ENCODE results near the gene BUB3.

The BUB3 gene

DNA sequence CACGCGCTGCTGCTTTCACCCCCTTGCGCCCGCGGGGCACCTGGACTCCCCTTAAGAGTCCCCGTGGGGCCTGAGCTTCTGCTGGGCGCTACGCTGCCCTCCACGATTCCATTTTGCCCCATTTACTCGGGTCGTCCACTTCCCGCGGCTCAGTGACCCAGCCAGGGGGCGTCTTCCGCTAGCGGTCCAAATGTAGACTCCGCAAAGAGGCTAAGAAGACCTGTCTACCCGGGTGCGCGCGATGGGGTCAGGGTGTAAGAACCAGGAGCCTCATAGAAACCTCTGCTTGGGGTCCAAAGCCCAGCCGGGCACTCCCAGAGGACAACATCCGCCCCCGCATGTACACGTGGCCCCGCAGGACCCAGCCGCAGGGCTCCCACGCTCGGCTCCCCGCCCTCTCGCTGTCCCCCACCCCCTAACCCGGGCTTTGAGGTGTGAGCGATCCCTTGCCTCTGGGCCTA, 11.5 kb upstream of the BUB3 start:
- H3K4me1 ChIP-seq (ENCODE audit: control insufficient read depth, insufficient read depth, low read length, unreplicated experiment) = peaks cover 10% of the 10 kb centered on the region
- H2AFZ ChIP-seq (ENCODE audit: low read length, unreplicated experiment) = no peak overlapping the region
- no peaks in the 10 kb centered on the region for H3K36me3 ChIP-seq (ENCODE audit: insufficient read depth, low read length)
- no peak overlapping the region for H3K4me3 ChIP-seq (ENCODE audit: low read depth, low read length)
- peaks cover 100% of the 10 kb centered on the region for H3K27me3 ChIP-seq (ENCODE audit: insufficient read depth, low read length)
- no peaks in the 10 kb centered on the region for H3K79me2 ChIP-seq (ENCODE audit: control insufficient read depth, insufficient read depth, low read length, unreplicated experiment)
- no peak overlapping the region for H3K27ac ChIP-seq (ENCODE audit: low read depth, low read length)

DNA sequence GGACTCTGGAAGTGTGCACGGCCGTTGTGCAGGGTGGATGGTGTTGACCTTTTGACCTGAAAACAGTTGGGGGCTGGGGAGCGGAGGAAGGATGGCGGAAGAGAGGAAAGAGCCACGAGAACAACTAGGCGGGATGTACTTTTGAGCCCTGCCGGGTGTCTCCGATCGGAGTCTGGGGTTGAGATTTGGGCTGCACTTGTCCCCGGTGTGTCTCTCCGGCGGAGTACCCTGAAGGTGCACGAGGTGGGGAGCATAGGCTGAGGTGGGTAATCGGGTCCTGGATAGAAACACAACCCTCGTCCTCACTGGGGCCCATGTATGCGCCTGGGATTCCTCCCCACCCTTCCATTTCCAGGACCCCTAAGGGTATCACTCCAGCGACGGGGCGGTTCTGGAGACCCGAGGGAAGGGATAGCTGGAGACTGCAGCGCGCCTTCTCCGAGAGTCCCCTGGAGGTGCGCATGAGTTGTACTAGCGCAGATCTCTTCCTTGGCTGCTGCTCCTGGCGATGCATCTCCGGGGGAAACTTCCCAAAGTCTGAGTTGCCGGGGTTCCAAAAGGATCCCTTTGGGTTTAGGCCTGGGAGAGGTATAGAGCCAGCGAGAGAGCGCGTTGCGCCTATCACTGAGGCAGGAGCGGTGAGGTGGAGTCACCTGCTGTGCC, 10.9 kb upstream of the BUB3 start:
- peaks cover 10% of the 10 kb centered on the region for H3K4me1 ChIP-seq (ENCODE audit: control insufficient read depth, insufficient read depth, low read length, unreplicated experiment)

DNA sequence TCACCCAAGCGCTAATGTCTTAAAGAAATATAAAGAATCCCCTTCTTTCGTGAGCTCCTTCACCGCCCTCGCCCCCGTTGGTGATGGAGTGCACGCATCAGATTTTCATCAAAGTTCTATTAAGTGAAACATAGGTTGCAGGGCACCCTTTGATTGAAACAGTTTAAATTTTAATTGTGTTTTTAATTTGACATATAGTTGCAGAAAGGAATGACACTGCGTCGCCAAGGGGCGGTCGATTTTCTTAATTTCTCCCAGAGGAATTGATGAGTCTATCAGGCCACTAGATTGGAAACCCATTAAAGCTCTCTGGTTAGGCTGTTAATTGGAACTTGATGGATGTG, 10.4 kb upstream of the BUB3 start:
- H3K27ac ChIP-seq (ENCODE audit: low read depth, low read length) = no peak overlapping the region
- H3K27me3 ChIP-seq (ENCODE audit: insufficient read depth, low read length) = peaks cover 100% of the 10 kb centered on the region
- H3K4me3 ChIP-seq (ENCODE audit: low read depth, low read length) = no peak overlapping the region
- no peaks in the 10 kb centered on the region for H3K79me2 ChIP-seq (ENCODE audit: control insufficient read depth, insufficient read depth, low read length, unreplicated experiment)
- H3K36me3 ChIP-seq (ENCODE audit: insufficient read depth, low read length) = no peaks in the 10 kb centered on the region
- peaks cover 10% of the 10 kb centered on the region for H3K4me1 ChIP-seq (ENCODE audit: control insufficient read depth, insufficient read depth, low read length, unreplicated experiment)
- H2AFZ ChIP-seq (ENCODE audit: low read length, unreplicated experiment) = no peak overlapping the region

More for the DNA sequence above, 10.9 kb upstream of the BUB3 start:
- no peaks in the 10 kb centered on the region for H3K79me2 ChIP-seq (ENCODE audit: control insufficient read depth, insufficient read depth, low read length, unreplicated experiment)
- H2AFZ ChIP-seq (ENCODE audit: low read length, unreplicated experiment) = no peak overlapping the region
- H3K27ac ChIP-seq (ENCODE audit: low read depth, low read length) = no peak overlapping the region
- peaks cover 100% of the 10 kb centered on the region for H3K27me3 ChIP-seq (ENCODE audit: insufficient read depth, low read length)
- no peak overlapping the region for H3K4me3 ChIP-seq (ENCODE audit: low read depth, low read length)
- no peaks in the 10 kb centered on the region for H3K36me3 ChIP-seq (ENCODE audit: insufficient read depth, low read length)

DNA sequence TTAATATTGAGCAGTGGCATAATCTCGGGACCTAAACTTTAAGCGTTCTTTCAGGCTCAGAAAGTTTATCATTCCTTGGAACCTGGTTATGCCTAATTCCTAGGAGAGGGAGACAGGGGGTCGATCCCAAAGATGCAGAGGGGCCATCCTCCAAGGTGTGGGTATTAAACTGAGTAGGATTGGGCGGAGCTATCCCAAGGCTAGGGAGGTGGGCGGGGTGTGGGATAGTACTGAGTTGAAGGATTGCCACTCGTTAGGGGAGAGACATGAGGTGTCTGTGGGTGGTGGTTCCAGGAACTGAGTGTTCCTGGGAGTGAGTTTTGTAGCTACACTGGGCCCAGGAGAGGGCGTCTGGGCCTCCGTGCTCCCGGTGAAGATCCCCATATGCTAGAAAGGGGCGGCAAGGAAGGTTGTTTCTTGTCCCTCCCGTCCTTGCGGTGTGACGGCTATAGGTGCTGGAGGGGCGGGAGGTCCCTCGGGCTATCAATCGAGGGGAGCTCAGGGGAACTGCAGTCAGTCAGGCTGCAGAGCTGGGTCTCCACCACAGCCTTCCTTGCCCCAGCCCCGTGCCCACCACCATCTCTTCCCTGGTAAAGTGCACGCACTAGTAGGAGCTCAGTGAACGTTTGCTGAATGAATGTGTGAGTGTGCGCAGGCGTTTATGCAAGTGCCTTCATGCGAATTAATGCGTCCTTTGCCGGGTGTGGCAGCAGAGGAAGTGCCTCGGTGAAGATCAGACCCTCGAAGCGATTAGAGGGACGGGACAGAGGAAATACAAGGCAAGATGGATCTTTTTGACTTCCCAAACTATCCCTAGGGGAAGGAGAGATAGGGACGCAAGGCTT, 9.3 kb upstream of the BUB3 start:
- no peaks in the 10 kb centered on the region for H3K36me3 ChIP-seq (ENCODE audit: insufficient read depth, low read length)
- no peak overlapping the region for H3K27ac ChIP-seq (ENCODE audit: low read depth, low read length)
- H3K79me2 ChIP-seq (ENCODE audit: control insufficient read depth, insufficient read depth, low read length, unreplicated experiment) = no peaks in the 10 kb centered on the region
- H2AFZ ChIP-seq (ENCODE audit: low read length, unreplicated experiment) = no peak overlapping the region
- no peak overlapping the region for H3K4me3 ChIP-seq (ENCODE audit: low read depth, low read length)
- H3K27me3 ChIP-seq (ENCODE audit: insufficient read depth, low read length) = peaks cover 100% of the 10 kb centered on the region
- peaks cover 10% of the 10 kb centered on the region for H3K4me1 ChIP-seq (ENCODE audit: control insufficient read depth, insufficient read depth, low read length, unreplicated experiment)

DNA sequence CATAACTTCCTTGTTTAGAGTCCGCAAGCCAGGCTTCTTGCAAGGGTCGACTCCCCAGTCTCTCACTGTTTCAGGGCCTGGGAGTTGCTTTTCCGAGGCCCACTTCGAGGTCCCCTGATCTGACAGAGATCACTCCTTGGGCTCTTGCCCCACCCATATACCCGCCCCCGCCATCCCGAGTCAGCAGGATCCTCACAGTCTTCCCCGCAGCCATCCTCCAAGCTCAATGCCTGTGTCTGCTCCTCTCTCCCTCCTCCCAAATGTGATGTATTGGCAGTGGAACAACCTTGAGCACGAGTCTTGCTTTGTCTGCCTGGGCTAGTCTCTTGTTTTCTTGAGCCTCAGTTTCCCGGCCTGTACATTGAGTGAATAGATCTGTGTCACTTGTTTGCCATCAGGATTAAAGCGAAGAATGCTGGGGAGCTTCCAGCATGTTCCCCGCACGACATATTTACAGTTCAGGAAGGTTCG, 8.6 kb upstream of the BUB3 start:
- no peaks in the 10 kb centered on the region for H3K79me2 ChIP-seq (ENCODE audit: control insufficient read depth, insufficient read depth, low read length, unreplicated experiment)
- no peaks in the 10 kb centered on the region for H3K36me3 ChIP-seq (ENCODE audit: insufficient read depth, low read length)
- H3K27ac ChIP-seq (ENCODE audit: low read depth, low read length) = no peak overlapping the region
- H3K4me3 ChIP-seq (ENCODE audit: low read depth, low read length) = no peak overlapping the region
- no peak overlapping the region for H2AFZ ChIP-seq (ENCODE audit: low read length, unreplicated experiment)
- H3K27me3 ChIP-seq (ENCODE audit: insufficient read depth, low read length) = peaks cover 100% of the 10 kb centered on the region
- H3K4me1 ChIP-seq (ENCODE audit: control insufficient read depth, insufficient read depth, low read length, unreplicated experiment) = peaks cover 14% of the 10 kb centered on the region

DNA sequence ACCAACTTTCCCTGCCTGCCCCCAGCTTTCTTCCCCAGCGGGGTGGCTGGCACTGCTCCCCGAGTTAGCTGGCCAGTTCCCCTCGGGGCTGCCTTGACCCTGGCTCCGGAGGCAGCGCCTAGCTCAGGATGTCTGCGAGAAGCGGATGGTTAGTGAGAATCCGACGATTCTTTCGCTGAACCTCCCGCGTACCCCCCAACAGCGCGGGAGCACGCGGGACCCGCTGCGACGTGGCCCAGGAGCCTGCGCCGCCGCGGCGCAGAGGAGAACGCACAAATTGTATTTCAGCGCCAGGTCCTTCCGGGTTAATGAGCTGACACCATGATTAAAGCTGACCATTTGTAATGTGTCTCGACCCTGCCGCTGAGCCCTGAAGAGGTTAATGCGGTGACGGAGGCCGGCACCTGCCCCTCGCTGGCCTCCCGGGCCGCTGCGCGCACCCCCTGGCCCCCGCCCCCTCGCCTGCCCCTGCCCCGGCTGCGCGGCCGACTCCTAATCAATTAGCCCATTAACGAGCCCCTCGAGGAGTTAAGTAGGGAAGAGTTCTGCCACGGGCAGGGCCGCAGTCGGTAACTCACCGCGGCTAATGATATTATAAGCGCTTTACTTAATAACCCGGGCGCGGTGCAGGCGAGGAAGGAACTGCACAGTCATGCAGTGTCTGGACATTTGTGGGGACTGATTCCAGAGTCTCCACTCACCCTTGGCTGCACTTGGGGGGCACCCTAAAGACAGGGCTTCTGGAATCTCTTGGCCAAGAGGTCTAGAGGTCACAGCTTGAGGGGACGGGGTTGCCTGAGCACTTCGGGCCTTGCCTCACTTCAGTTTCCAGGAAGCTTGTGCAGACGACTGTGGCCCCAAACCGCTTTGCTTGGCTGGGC, 7.9 kb upstream of the BUB3 start:
- Histone ChIP-seq H2AFZ (ENCODE audit: low read length, unreplicated experiment) (no peak overlapping the region), H3K79me2 (ENCODE audit: control insufficient read depth, insufficient read depth, low read length, unreplicated experiment) (no peaks in the 10 kb centered on the region), H3K27ac (ENCODE audit: low read depth, low read length) (no peak overlapping the region), H3K4me1 (ENCODE audit: control insufficient read depth, insufficient read depth, low read length, unreplicated experiment) (peaks cover 16% of the 10 kb centered on the region), H3K27me3 (ENCODE audit: insufficient read depth, low read length) (peaks cover 100% of the 10 kb centered on the region), H3K36me3 (ENCODE audit: insufficient read depth, low read length) (no peaks in the 10 kb centered on the region), H3K4me3 (ENCODE audit: low read depth, low read length) (no peak overlapping the region)

DNA sequence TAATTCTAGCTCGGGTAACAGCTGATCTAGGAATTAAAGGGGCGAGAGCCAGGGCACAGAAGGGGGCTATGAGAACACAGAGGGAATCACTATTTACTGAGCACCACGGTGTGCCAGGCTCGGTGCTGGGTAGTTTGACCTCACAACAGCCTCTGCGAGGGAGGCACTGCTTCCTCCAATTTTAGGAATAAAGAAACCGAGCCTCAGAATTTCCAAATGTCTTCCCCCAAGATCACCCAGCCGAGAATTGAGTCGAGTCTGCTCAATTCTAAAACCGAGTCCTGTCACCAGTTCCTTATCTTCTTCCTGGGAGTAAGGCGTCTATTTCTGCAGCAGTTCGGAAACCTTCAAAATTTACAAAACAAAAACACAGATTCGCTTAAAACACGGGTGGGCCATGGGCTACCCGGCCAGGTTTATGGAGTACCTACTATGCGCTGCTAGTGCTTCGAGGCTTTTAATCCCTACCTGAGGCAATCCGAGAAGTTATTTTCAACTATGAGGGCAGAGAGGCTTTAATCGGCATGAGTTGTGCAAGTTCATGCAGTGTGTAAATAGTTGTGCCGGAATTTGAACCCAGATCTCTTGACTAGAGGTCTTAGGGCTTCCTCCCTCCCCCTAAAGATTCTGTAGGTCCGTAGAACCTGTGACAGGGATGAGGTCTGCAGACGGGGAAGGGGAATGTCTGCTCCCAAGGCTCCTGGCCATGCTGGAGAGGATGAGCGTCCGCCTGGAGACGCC, 7.1 kb upstream of the BUB3 start:
- Histone ChIP-seq H3K79me2 (ENCODE audit: control insufficient read depth, insufficient read depth, low read length, unreplicated experiment) (no peaks in the 10 kb centered on the region), H3K36me3 (ENCODE audit: insufficient read depth, low read length) (no peaks in the 10 kb centered on the region), H3K27me3 (ENCODE audit: insufficient read depth, low read length) (peaks cover 100% of the 10 kb centered on the region), H3K4me3 (ENCODE audit: low read depth, low read length) (no peak overlapping the region), H2AFZ (ENCODE audit: low read length, unreplicated experiment) (no peak overlapping the region), H3K4me1 (ENCODE audit: control insufficient read depth, insufficient read depth, low read length, unreplicated experiment) (peaks cover 16% of the 10 kb centered on the region), H3K27ac (ENCODE audit: low read depth, low read length) (no peak overlapping the region)

DNA sequence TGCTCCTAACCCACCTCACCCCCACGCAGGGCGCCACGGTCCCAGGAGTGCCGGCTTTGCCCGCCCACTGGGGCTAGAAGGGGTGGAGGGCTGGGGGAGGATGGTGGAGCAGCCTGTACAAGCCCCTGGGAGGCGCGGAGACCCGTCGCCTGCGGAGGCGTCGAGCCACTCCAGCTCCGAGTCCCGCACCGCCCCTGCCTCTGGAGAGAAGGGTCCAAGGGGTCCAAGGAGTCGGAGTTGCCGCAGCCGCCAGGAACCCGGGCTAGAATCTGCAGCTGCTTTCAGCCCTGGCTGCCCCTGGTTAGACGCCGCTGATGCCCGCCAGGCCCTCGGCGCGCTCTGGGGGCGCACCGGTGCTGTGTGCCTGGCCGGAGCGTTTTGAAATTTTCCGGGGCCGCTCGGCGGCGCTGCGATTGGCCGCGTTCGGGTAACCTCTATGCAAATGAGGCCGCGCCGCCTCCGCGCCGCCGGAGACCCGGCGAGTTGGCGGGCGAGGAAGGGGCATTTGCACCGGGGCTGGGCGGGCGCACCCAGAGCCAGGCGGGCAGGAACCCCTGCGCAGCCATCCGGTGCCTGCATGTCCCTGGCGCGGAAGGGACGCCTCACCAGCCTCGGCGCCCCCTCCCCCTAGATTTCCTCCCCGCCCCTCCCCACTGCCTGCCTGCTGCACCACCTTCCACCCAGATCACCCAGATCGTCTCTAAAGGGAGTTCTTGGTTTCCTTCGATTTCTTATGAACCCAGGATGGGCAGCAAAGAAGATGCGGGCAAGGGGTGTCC, 6.4 kb upstream of the BUB3 start, which contains the start of gene HMX2:
HMX2 (plus strand) TSS at position 502 of the 779 bp plus-strand sequence; CDS start at position 745, 243 bp downstream.
- H3K4me1 ChIP-seq (ENCODE audit: control insufficient read depth, insufficient read depth, low read length, unreplicated experiment) = peaks cover 16% of the 10 kb centered on the region
- peaks cover 98% of the 10 kb centered on the region for H3K27me3 ChIP-seq (ENCODE audit: insufficient read depth, low read length)
- H3K79me2 ChIP-seq (ENCODE audit: control insufficient read depth, insufficient read depth, low read length, unreplicated experiment) = no peaks in the 10 kb centered on the region
- H3K36me3 ChIP-seq (ENCODE audit: insufficient read depth, low read length) = no peaks in the 10 kb centered on the region
- H3K27ac ChIP-seq (ENCODE audit: low read depth, low read length) = no peak within 1 kb of the TSS
- H3K4me3 ChIP-seq (ENCODE audit: low read depth, low read length) = peak within 1 kb of the TSS; percentile 76
- H2AFZ ChIP-seq (ENCODE audit: low read length, unreplicated experiment) = no peak within 1 kb of the TSS

DNA sequence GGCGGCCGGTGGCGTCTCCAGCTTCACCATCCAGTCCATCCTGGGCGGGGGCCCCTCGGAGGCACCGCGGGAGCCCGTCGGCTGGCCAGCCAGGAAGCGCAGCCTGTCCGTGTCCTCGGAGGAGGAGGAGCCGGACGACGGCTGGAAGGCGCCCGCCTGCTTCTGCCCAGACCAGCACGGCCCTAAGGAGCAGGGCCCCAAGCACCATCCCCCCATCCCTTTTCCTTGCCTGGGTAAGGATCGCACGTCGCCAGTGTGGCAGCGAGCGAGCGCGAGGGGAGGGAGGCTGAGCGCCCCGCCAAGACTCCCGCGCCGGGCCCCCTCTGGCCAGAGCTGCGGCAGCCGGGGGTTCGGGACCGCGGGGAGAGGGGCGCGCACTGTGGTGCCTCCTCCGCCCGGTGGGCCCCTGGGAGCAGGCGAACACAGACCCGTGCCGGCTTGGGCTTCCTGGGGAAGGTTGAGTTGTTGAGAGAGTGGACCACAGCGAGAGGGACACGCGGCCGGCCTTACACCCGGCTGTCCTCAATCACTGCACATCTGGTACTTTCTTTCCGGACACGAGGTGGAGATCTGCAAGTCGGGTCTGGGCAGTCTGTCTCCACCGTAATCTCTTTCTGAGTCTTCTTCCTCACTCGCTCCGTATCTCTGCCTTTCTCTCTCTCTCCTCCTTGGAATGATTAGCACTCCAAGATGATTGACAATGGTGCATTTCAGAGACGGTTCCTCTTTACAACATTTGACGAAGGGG, 5.6 kb upstream of the BUB3 start:
- H3K4me1 ChIP-seq (ENCODE audit: control insufficient read depth, insufficient read depth, low read length, unreplicated experiment) = peaks cover 16% of the 10 kb centered on the region
- H3K79me2 ChIP-seq (ENCODE audit: control insufficient read depth, insufficient read depth, low read length, unreplicated experiment) = no peaks in the 10 kb centered on the region
- H2AFZ ChIP-seq (ENCODE audit: low read length, unreplicated experiment) = no peak overlapping the region
- H3K4me3 ChIP-seq (ENCODE audit: low read depth, low read length) = peak overlapping the region; percentile 76
- no peaks in the 10 kb centered on the region for H3K36me3 ChIP-seq (ENCODE audit: insufficient read depth, low read length)
- H3K27ac ChIP-seq (ENCODE audit: low read depth, low read length) = no peak overlapping the region
- peaks cover 90% of the 10 kb centered on the region for H3K27me3 ChIP-seq (ENCODE audit: insufficient read depth, low read length)

All from ACC112 (cell line).